Measurements from ENCODE around the gene RBCK1. TPM values are rescaled to one million over a fixed set of nuclear protein-coding genes. Genes with fewer than 3 reads are reported as not detected.

The RBCK1 gene
- total RNA-seq, 1 experiment from 2014 or later = 46.8 TPM

DNA sequence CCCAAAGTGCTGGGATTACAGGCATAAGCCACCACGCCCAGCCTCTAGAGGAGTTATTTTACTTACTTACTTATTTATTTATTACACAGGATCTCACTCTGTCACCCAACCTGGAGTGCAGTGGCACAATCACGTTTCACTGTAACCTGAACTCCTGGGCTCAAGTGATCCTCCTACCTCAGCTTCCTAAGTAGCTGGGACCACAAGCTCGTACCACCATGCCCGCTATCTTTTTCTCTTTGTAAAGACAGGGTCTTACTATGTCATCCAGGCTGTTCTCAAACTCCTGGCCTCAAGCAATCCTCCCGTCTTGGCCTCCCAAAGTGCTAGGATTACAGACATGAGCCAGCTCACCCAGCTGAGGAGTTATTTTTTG, 29.1 kb upstream of the RBCK1 start:
- H2AFZ ChIP-seq (ENCODE audit: low read length) = no peak overlapping the region
- peaks cover 12% of the 10 kb centered on the region for H3K23me2 ChIP-seq (ENCODE audit: insufficient read length, low read depth, low read length, poor library complexity, severe bottlenecking)
- H3K79me2 ChIP-seq (ENCODE audit: insufficient read depth, low read length) = peaks cover 2% of the 10 kb centered on the region; the same call in 1 of the 2 replicates
- no peak overlapping the region for H4K5ac ChIP-seq (ENCODE audit: insufficient read length, low read depth, low read length)
- no peak overlapping the region for H3K18ac ChIP-seq (ENCODE audit: insufficient read length, low read depth, low read length)
- no peaks in the 10 kb centered on the region for H3K9me3 ChIP-seq (ENCODE audit: control insufficient read depth, low read depth, low read length)
- no peak overlapping the region for H2BK5ac ChIP-seq (ENCODE audit: insufficient read length, low read length)
- H3K14ac ChIP-seq (ENCODE audit: insufficient read depth, low read length) = no peak overlapping the region
- peaks cover 6 to 11% of the 10 kb centered on the region in 2 experiments; a peak in 3 of 4 replicates for H3K4me1 Mint-ChIP-seq
- H3K27ac ChIP-seq (ENCODE audit: insufficient read length, low read depth, low read length) = no peak overlapping the region
- no peak overlapping the region for H3K4me2 ChIP-seq (ENCODE audit: insufficient read depth, insufficient read length, low read length)
- DNase-seq = no peak
- H3K4ac ChIP-seq (ENCODE audit: low read depth, low read length) = no peak overlapping the region
- H3K4me3 Mint-ChIP-seq = no peak overlapping the region; a peak in 1 of 5 replicates
- H3K27ac Mint-ChIP-seq = no peak overlapping the region
- H2BK120ac ChIP-seq (ENCODE audit: low read depth, low read length, poor library complexity, severe bottlenecking) = no peak overlapping the region
- no peak overlapping the region for H3K23ac ChIP-seq (ENCODE audit: insufficient read length, low read depth, low read length)
- no peak overlapping the region for H4K91ac ChIP-seq (ENCODE audit: insufficient read length, low read depth, low read length)
- no peaks in the 10 kb centered on the region for H3K79me1 ChIP-seq (ENCODE audit: insufficient read depth, low read depth, low read length, poor library complexity, severe bottlenecking)
- H4K20me1 ChIP-seq (ENCODE audit: control insufficient read depth, insufficient read depth, insufficient read length) = no peaks in the 10 kb centered on the region
- WGBS (ENCODE audit: extremely low coverage, insufficient read length, low lambda C conversion rate) = no CpG with 5 or more reads among the region's 5 CpGs
- no peaks in the 10 kb centered on the region; the same call in 1 of the 2 replicates for H3K4me1 ChIP-seq (ENCODE audit: insufficient read depth, low read length)
- no peak overlapping the region for H3K9ac ChIP-seq (ENCODE audit: extremely low read depth, insufficient read length, low read length)
- H2BK20ac ChIP-seq (ENCODE audit: low read depth, low read length, poor library complexity, severe bottlenecking) = no peak overlapping the region
- peaks cover 8% of the 10 kb centered on the region for H3K27me3 Mint-ChIP-seq (ENCODE audit: low read depth)
- no peaks in the 10 kb centered on the region for H3K36me3 Mint-ChIP-seq (ENCODE audit: insufficient read depth in 1 of 3, low read depth in 3 of 3)
- no peaks in the 10 kb centered on the region for H3K9me3 Mint-ChIP-seq
- H2BK15ac ChIP-seq (ENCODE audit: low read depth, low read length) = no peak overlapping the region
- H3T11ph ChIP-seq (ENCODE audit: low read length) = no peak overlapping the region
- H3K27me3 ChIP-seq (ENCODE audit: insufficient read depth, low read length) = no peaks in the 10 kb centered on the region
- no peak for TF ChIP-seq CTCF (conservative IDR thresholded peaks at IDR 0.05)
- H4K8ac ChIP-seq (replicated peaks; ENCODE audit: insufficient read length, low read depth, low read length) = no peak overlapping the region
- H2BK12ac ChIP-seq (ENCODE audit: insufficient read length, low read depth, low read length) = no peak overlapping the region
- H2AK5ac ChIP-seq (ENCODE audit: insufficient read length, low read length) = no peak overlapping the region
- H3K56ac ChIP-seq (ENCODE audit: insufficient read length, low read depth, low read length) = no peak overlapping the region

Data from H9 (cell line).